Gastrocnemius medialis (tissue), 4 donors: ENCODE data around the gene GFER.

Source experiments
- POLR2A ChIP-seq, 2 donors: fragments of 450-650 bp; IDR thresholded peaks; one replicate each; pipeline ENCODE4 v1.6.1; 2017; ENCODE audit warnings: antibody characterized with exemption in 2 of 2, mild to moderate bottlenecking in 2 of 2, moderate library complexity in 2 of 2
- TF ChIP-seq, protein P1 (sequence below), 5 experiments: fragments of 450-650 bp in 3 of 5; fragments of 200-600 bp in 2 of 5; sonication (generic) in 2 of 5; IDR thresholded peaks in 4 of 5; conservative IDR thresholded peaks in 1 of 5; 1 replicate in 4 of 5; 2 replicates in 1 of 5; pipeline ENCODE4 v1.5.1; 2016 to 2019; ENCODE audit warnings: antibody characterized with exemption in 5 of 5, mild to moderate bottlenecking in 3 of 5, moderate library complexity in 3 of 5

DNA sequence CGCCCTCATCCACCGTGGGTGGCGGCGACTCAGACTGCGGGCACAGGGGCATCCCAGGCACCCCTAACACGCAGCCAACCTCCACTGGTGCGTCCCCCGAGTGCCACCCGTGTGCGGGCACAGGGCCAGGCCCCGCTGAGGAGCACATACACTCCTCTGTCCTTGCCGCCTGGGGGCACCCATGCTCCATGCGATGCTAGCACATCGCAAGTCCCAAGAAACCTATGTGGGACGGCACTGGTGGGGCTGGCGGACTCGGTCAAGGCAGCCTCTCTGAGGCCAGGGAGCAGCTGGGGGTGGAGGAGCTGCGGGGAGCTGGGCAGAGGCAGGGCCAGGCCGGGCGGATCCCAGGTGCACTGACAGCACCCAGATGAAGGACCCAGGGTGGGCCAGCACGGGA lies 21.7 kb downstream of the GFER start:
- TF ChIP-seq, protein P1, sequence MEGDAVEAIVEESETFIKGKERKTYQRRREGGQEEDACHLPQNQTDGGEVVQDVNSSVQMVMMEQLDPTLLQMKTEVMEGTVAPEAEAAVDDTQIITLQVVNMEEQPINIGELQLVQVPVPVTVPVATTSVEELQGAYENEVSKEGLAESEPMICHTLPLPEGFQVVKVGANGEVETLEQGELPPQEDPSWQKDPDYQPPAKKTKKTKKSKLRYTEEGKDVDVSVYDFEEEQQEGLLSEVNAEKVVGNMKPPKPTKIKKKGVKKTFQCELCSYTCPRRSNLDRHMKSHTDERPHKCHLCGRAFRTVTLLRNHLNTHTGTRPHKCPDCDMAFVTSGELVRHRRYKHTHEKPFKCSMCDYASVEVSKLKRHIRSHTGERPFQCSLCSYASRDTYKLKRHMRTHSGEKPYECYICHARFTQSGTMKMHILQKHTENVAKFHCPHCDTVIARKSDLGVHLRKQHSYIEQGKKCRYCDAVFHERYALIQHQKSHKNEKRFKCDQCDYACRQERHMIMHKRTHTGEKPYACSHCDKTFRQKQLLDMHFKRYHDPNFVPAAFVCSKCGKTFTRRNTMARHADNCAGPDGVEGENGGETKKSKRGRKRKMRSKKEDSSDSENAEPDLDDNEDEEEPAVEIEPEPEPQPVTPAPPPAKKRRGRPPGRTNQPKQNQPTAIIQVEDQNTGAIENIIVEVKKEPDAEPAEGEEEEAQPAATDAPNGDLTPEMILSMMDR (IDR thresholded peaks at IDR 0.05 in 4 of 5, conservative IDR thresholded peaks at IDR 0.05 in 1 of 5) = no peak
- no peak for TF ChIP-seq POLR2A (IDR thresholded peaks at IDR 0.05)
